CD4-positive, alpha-beta T cell treated with Interleukin-6 at 100 ng/mL for 8 hours (primary cell): Measurements from ENCODE around the gene ZNF254.
"Not testable (repeated sequence)": the region's sequence is repeated elsewhere in the genome, so short reads cannot be mapped to it uniquely, and the experiment has no call there.

Experiments
- DNase-seq: peaks from one replicate; pipeline ENCODE4 v3.0.0-alpha.2; 2020; ENCODE audit warnings: mixed read lengths, low spot score

Gene ZNF254

DNA sequence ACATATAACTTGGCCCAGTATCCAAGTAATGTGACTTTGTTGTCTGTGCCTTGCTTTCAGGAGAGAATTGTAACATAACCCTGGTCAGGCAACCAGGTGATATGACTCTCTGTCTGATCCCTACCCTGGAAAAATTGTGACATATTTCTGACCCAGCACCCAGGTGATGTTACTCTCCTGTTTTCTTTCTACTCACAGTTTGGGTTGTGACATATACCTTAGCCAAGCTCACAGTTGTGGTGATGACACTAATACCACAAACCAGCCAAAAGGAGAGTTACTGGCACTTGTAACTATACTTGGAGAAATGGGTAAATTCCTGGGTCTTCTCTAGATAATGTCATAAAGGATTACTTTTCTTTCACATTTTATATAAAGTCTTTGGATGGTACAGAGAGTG, 14.3 kb upstream of the ZNF254 start:
- no peak for DNase-seq

DNA sequence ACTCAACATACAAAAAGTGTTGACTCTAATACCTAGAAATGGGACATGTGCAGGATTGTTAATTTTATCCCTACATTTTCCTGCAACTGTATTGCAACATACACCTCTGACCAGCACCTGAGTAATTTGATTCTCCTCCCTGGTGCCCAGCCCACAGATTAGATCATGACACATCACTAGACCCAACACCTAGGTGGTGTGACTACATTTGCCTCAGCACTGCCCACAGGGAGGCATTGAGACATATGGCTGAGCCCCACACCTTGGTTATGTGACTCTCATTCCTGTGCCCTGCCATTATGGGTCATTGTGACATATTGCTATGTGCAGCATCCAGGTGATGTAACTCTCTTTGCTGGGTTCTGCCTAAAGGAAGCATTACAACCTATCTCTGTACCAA, 13.2 kb upstream of the ZNF254 start:
- DNase-seq = no peak

DNA sequence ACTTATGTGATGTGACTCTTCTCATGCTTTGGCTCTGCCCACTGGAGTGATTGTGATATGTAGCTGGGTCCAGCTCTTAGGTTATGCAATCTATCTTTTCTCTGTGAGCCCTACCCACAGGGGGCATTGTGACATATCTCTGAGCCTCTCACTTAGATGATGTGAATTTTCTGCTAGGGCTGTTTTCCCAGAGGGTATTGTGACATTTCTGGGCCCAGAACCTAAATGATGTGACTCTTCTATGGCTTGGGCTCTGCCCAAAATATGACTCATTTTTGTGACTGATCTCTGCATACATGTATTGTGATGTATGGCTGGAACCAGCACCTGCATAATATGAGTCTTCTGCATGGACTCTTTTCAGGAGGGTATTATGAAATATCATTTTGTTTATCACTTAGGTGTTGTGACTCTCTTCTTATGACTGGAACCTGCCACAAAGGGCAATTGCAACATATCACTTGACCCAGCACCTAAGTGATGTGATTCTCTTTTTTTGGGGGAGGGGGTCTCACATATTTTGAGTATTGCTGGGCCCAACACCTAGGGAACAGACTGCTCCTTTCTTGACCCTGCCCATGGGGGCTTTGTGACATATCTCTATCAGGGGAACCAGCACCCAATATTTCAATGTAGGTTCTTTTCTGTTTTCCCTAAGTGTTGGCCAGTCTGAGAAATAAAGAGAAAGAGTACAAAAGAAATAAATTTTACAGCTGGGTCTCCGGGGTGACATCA, 12.1 kb upstream of the ZNF254 start:
- DNase-seq = no peak

DNA sequence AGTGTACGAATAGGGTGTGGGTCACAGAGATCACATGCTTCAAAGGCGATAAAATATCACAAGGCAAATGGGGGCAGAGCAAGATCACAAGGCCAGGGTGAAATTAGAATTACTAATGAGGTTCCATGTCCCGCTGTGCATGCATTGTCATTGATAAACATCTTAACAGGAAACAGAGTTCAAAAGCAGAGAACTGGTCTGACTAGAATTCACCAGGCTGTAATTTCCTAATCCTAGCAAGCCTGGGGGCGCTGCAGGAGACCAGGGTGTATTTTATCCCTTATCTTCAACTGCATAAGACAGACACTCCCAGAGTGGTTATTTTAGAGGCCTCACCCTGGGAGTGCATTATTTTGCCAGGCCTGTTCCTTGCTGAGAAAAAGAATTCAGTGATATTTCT, 11.5 kb upstream of the ZNF254 start:
- DNase-seq = not testable (repeated sequence)

DNA sequence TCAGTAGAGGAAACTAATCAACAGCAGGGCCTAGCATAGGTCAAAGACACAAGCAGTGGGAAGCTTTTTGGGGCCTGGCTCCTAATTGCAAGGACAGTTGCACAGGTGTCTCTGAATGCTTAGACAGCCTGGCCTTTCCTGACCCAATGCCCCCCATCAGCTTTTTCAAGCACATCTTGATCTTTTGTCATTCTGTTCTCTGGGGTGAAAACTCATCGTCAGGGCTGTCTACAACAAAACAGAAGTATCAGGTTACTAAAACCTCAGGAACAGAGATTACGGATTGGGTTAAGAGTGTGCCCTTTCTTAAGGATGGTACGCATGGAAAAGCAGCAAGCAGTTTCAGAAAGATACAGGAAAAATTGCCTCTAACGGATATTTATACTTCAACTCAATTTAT, 8.3 kb upstream of the ZNF254 start:
- no peak for DNase-seq

DNA sequence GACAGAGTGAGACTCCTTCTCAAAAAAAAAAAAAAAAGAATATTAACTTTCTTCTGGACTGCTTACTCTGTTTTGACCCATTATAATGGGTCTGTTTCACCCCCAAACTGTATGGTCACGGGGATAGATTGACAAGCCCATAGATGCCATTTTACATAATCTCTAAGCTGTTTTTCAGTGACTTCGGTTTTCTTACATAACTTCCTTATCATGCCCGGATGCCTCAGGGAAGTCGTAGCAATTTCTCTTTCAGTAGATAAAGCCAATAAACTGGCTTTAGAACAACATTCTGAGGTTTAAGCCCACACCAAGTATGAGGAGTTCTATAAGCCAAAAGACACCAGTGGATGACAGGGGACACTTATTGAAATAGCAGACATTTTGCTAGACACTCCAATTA, 5.9 kb upstream of the ZNF254 start:
- no peak for DNase-seq

DNA sequence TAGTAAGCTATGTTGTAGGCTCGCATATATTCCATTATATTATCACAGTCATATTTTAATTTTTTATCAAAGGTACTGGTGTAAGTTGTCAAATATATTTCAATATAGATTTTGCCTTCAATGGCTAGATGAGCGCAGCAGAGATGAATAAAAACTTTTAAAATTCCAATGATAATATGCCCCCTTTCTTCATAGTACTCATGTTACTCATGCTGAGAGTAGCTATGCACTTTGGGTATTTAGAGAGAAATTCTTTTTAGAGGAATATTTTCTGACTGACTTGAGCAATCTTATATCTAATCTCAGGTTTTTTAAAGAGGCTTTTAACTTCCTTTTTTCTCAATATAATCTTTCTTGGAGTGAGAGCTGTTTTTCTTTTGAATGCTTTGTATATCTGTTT, 11.4 kb downstream of the ZNF254 start:
- no peak for DNase-seq

DNA sequence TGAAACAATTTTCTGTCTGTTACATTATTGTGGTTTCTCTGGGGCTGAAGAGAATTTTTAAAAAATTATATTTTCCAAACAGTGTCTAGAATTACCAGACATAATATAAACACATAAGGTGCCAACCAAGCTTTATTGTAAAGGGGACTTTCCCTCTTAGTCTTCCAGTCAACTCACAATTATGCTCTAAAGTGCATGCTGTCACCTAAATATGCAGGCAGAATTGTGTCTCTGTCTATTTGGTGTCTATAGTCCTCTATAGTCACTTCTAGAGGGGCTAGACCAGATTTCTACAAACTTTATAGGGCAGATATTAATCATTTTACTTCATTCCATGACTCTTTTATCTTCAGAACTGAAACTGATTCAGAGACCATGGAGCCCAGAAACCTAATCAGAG, 12.8 kb downstream of the ZNF254 start:
- no peak for DNase-seq

DNA sequence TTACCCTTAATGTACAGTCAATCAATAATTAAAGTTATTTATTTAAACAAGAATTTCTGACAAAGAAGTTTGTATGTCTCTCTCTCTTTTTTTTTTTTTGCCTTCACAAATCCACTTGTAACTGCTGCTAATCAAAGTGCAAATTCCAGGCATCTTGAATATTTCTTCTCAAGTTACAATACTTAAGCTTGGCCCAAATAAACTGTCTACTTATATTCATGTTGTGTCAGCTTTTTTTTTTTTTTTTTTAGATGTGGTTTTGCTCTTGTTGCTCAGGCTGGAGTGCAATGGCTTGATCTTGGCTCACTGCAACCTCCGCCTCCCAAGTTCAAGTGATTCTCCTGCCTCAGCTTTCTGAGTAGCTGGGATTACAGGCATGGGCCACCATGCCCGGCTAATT, 13.6 kb downstream of the ZNF254 start:
- DNase-seq = not testable (repeated sequence)

DNA sequence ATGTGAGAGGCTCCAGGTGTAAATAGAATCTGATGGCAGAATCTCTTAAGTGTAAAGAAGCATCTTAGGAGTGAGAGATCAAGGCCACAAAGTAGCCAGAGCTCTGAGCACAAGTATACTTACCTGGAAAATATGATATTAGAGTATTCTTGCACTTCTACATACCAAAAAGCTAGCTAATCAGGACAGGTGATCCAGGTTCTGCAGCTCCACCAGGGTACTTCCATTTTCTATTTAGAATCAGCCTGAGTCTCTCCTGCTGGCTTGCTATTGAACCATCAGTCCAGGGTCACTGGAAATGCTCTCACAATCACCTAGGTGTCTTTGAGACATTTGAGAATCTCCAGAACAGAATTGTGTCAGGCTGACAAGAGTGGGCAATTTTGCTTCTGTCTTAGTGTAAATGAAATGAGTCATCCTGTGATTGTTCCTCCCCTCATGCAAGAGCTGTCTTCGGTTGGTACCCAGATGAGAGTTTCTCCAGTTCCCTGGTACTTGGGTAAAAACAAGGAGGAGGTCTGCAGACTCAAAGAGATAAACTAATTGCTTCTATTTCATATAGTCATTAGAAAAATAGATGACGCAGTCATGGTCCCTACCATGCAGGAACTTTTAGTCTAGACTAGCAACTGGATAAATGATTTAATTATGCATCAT, 14.6 kb downstream of the ZNF254 start:
- DNase-seq = no peak

DNA sequence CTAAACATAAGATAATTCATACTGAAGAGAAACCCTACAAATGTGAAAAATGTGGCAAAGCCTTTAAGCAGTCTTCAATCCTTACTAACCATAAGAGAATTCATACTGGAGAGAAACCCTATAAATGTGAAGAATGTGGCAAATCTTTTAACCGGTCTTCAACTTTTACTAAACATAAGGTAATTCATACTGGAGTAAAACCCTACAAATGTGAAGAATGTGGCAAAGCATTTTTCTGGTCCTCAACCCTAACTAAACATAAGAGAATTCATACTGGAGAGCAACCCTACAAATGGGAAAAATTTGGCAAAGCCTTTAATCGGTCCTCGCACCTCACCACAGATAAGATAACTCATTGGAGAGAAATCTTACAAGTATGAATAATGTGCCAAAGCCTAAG, 40.6 kb downstream of the ZNF254 start:
- DNase-seq = no peak

DNA sequence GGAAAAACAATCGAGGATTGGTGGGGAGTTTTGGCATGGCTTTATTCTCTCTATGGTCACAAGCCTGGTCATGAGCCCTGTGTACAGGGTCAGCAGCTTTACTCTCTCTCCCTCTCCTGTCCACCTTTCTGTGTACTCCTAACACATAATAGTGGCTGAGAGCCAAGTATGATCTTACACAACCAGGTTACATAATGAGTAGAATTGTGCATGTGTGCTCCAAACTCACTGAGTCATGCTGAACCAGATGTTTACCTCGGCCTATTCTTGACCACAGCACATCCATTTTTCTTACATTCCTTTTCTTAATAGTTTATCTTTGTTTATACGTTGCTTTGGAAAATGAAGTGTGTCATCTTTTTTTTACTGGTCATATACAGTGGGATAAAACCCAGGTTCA, 53.1 kb downstream of the ZNF254 start:
- no peak for DNase-seq

DNA sequence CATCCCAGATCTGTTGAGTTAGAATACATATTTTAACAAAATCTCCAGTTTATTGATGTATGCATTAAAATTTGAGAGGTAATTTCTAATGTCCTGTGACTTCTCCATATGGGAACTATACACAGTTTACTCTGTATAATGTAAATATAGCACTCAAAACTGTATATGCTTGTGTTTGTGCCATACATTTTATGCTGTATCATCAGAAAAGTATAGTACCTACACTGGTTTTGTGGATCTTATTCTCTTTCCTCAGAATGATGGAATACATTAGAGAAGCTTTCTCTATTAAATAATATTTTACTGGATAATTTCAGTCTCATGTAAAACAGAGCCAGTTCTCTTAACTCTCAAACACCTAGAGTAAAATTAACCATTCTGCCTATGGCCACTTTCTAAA, 53.6 kb downstream of the ZNF254 start:
- no peak for DNase-seq

DNA sequence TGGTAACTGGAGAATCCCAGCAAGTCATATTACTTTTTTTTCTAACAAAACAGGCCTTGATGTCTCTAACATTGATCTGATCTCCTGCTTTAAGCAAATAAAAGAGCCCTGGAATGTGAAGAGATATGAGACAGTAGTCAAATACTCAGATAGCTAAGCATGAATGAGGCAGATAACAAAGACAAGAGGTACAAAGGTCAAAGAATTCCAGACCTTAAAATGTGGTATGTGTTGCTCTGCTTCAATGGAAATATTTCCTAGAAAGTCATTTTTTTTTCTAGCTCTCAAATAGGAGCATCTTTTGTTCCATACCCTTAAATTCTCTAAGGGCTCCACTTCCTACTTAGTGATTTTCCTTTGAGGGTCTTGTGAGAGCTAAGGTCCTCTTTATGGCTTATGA, 54.6 kb downstream of the ZNF254 start:
- no peak for DNase-seq

DNA sequence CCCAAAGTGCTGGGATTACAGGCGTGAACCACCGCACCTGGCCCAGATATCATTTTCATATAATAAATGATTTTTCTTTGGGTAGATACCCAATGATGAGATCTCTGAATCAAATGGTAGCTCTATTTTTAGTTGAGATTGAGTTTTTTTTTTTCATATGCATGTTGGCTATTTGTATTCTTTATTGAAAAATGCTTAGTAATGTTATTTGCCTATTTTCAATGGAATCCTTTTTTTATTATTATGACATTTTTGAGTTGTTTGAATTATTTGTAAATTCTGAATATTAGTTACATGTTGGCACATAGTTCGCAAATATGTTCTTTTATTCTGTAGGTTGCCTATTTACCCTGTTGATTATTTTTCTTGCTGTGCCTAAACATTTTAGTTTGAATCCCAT, 55.8 kb downstream of the ZNF254 start:
- DNase-seq = no peak

DNA sequence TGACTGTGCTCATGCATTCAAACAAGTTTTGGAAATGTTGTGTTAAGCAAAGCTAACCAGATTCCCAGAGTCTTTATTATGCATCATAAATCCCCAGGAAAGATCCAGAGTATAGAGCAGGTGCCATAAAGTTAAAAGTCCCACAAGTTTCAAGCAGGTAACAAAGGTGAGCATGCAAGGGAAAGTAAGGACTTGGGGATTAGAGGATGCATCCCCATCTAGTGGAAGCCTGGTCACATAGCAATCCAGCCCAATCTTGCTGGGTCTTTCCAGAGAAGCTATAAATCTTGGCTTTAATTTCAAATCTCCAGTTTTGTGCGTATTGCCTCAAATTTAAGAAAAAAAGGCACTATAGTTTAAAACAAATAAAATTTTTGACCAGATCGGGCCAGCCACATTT, 72.7 kb downstream of the ZNF254 start:
- DNase-seq = no peak

DNA sequence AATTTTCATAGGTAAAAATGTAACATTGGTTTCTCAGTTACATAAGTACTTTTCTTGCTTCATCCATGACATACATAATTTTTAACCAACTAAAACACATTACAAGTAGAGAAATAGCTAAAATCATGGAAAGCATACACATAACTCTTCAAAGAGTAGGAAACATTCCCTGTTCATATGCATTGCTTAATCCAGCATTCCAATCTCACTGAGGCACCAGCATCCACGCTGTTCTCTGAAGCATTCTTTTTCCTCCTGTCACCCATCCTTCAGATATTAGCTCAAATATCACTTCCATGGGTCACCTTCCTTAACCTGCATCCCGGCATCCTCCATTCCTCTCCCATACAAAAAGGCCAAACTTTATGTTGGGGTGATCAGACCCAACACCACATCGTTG, 79.1 kb downstream of the ZNF254 start:
- no peak for DNase-seq

DNA sequence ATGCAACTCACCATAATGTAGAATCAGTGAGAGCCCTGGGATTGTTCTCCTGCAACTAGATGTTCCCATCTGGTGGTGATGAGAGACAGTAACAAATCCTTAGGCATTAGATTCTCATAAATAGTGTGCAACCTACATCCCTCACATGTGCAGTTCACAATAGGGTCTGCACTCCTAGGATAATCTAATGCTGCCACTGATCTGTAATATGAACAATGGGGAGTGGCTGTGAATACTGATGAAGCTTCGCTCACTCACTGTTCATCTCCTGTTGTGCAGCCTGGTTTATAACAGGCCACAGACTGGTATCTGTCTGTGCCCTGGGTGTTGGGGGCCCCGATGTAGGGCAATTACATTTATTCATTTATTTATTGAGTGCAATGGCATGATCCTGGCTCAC, 86.9 kb downstream of the ZNF254 start:
- DNase-seq = no peak

DNA sequence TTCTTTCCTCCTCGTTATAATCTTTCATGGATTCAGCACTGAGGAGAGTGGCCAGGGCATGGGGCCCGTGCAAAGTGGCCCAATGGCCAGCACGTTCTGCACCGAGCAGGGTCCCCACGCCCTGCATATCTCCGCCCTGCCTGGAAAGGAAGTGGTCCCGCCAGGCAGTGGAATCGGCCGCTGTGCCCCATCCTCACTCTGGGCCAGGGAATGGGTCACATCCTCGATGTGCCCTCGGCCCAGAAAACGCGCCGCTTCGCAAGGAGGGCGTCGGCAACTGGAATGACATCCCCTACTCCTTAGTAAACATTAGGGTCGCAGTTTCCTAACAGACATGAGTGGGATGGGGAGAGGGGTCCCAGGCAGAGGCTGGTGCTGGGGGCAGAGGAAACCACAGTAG, 90.7 kb downstream of the ZNF254 start:
- DNase-seq = no peak

DNA sequence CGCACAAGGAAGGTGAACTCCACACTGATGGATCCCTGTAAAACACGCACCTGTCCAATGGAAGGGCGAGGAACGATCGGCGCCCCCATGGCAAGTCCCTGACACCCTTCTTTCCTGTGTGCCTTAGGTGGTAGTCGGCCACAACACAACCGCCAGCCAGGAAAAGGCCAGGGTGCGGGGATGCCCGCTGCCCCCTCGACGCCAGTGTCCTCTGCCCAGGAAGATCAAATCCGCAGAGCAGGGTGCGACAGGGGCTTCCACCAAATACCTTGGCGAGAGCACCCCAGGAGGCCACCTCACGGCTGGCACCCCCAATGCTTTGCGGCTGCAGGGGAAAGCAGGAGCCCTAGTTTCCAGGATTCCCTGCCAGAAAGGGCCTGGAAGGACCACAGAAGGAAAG, 91.2 kb downstream of the ZNF254 start:
- DNase-seq = no peak
